Tongue (tissue), 2 donors: Measurements from ENCODE around the gene CCDC71L. TPM values are rescaled to one million over a fixed set of nuclear protein-coding genes. Genes with fewer than 3 reads are reported as not detected.

Experiments
- DNase-seq: peaks from one replicate; pipeline ENCODE4 v3.0.0-alpha.2; 2015
- total RNA-seq: library from RNA; depleted of rRNA; stranded (reverse); fragments of >200 nt; gene quantifications from one replicate; pipeline ENCODE4 v1.2.3, GENCODE V29; 2014

Gene CCDC71L
- total RNA-seq, 1 donor from 2014 or later: 4.9 TPM

- DNase-seq: no peak
These were observed 1.6 kb downstream of the CCDC71L start for GRCh38 chr7:106659166-106659962.

GRCh38 chr7:106658316-106659165 is 2.4 kb downstream of the CCDC71L start:
- DNase-seq: no peak

- DNase-seq: no peak
These were observed 3.6 kb downstream of the CCDC71L start for GRCh38 chr7:106657085-106657991.

GRCh38 chr7:106655703-106656498 is 5.1 kb downstream of the CCDC71L start:
- no peak for DNase-seq

- DNase-seq: no peak
These were observed 7.5 kb downstream of the CCDC71L start for GRCh38 chr7:106653488-106653887.

- DNase-seq: no peak
These were observed 8.0 kb downstream of the CCDC71L start for GRCh38 chr7:106652909-106653308.

- DNase-seq: no peak
These were observed 8.9 kb downstream of the CCDC71L start for GRCh38 chr7:106652092-106652491.

- no peak for DNase-seq
These were observed 14.7 kb downstream of the CCDC71L start for GRCh38 chr7:106646256-106646655.

- DNase-seq: no peak
These were observed 16.0 kb downstream of the CCDC71L start for GRCh38 chr7:106644999-106645398.

- DNase-seq: no peak
These were observed 17.6 kb downstream of the CCDC71L start for GRCh38 chr7:106643216-106644000.

- no peak for DNase-seq
These were observed 19.5 kb downstream of the CCDC71L start for GRCh38 chr7:106641416-106641815.

- DNase-seq: peak; percentile 38
These were observed 20.4 kb downstream of the CCDC71L start for GRCh38 chr7:106640368-106641141.

GRCh38 chr7:106639476-106640334 is 21.3 kb downstream of the CCDC71L start:
- no peak for DNase-seq

- no peak for DNase-seq
These were observed 25.5 kb downstream of the CCDC71L start for GRCh38 chr7:106635411-106635810.

- DNase-seq: no peak
These were observed 26.0 kb downstream of the CCDC71L start for GRCh38 chr7:106634958-106635357.

- no peak for DNase-seq
These were observed 30.3 kb downstream of the CCDC71L start for GRCh38 chr7:106630648-106631047.

GRCh38 chr7:106629516-106629915 is 31.4 kb downstream of the CCDC71L start:
- no peak for DNase-seq

- DNase-seq: peak; percentile 35
These were observed 34.4 kb downstream of the CCDC71L start for GRCh38 chr7:106626376-106627164.
